G401.6 (cell line): Measurements from ENCODE around the gene FFAR4.

Source experiments
- FAIRE-seq: peaks from 2 replicates; lab custom pipeline; 2012; peaks lifted over from hg19 to GRCh38; lab: Jason Lieb, UNC

Gene FFAR4

DNA sequence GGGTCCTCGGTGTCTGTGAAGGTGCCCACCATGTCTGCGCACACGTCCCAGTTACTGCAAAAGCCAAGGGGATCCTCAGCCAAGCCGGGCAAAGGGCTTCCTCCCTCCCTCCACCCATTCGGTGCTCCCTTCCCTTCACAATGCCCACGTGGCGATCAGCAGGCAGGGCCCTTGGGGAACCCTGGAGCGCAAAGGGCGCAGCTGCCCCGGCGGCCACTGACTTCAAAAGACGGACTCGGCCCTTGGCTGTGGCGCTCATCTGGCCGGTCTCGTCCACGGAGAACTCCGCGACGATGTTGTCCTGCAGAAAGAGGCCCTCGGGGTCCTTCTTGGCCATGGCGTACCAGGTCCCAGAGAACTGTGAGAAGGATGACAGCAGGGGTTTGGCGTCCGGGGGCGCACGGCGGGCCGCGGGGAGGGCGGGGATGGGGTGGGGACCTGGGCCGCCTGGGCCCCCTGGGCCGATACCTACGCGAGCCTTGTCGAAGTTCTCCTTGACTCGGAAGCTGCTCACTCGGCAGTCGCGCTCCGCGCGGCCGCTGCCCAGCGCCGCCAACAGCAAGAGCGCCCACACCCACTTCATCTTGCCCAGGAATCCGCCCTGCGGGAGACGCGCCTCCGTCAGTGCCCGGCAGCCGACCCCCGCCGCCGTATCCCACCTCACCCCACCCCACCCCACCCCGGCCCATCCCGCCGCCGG is 34.1 kb downstream of the FFAR4 start:
- no peak for FAIRE-seq

DNA sequence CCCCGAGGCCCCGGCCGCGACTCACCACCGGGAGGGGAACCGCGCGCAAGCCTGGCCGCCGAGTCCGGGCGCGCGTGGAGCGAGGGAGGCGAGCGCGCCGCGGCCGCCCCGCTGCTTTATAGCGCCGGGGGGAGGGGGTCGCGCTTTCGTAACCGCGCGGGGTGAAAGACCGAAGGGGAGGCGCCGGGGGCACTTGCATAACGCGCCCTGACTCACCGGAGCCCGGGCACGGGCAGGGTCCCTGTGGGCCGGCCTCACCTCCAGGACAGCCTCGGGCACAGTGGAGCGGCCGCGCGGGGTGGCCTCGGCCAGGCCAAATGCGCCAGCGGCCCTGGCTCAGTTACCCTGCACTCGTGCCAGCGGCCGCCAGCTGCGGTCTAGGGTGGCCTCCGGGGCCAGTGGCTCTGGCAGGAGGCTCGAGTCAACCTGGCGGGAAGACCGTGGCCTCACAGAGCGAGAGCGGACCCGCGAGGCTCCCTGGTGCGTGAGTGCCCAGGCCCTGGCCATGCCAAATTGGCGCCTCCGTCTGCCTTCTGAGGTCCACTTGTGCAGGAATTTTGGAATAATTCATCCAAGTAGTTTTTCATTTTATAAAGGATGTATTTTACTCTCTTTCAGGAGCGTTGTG is 34.8 kb downstream of the FFAR4 start, which contains the start of gene RBP4:
Gene RBP4 (minus strand): TSS at position 90 of the 628 bp plus-strand sequence. CDS start 207 bp downstream, outside the sequence.
- FAIRE-seq, result no peak

DNA sequence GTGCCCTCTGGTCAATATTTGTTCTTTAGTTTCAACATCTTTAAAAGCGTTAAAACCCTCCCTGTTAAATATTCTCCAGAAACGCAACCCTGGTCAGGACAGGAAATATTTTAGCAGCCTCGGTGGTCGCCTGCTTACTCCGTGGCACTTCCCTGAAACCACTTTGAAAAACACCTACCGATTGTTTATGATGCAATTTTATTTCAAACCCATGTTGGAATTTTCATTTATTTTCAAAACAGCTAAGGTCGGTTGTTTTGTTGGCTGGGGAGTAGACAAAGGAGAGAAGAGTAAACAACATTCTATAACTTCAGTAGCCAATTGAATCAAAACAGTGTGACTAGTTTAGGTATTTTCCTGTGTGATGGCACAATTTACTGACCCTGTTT is 35.3 kb downstream of the FFAR4 start:
- FAIRE-seq, result no peak

DNA sequence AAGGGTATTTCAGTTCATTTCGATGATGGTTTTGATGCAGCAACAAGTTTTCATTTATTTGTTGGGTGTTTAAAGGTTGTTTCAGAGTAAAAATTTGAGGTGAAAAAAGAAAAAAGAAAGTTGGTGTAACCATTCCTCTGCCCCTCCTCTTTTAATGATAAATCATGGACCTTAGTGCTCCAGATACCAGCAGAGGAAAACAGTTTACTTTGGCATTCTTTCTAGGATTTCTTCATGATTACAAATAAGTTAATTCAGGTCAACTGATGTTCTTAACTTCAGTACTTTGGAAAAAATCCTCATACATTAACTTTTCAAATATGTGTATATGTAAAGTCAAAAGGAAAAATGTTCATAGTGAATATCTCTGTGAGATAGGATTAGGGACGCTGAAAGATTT is 36.6 kb downstream of the FFAR4 start:
- no peak for FAIRE-seq

DNA sequence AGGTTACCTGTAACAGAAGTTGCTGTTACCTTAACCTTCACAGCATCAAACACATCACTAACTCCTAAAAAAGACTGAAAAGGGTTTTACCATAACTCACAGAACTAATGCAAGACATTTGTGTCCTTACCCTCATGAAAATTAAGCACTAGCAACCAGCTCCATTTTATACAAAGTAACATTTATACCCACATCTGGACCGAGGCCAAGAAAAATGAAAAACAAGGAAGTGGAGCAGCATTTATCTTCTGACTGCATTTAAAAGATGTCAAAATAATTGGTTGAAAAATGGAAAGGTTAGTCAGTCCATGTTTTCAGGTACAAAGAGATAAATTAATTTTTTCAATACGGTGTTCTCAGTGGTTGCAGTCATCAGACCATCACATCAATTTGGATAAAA is 37.7 kb downstream of the FFAR4 start:
- no peak for FAIRE-seq

DNA sequence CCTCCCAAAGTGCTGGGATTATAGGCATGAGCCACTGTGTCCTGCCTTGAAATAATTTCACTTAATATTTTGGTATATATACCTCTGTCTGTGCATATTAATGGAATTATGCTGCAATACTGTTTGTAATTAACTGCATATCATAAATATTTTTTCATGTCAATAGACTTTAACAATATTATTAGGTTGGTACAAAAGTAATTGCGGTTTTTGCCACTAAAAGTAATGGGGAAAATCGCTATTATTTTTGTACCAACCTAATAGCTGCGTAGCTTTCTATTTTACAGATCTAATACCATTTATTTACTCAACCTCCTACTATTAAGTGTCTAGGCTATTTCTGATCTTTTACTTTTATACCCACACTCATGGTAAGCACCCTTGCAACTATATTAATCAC is 42.0 kb downstream of the FFAR4 start:
- no peak for FAIRE-seq

DNA sequence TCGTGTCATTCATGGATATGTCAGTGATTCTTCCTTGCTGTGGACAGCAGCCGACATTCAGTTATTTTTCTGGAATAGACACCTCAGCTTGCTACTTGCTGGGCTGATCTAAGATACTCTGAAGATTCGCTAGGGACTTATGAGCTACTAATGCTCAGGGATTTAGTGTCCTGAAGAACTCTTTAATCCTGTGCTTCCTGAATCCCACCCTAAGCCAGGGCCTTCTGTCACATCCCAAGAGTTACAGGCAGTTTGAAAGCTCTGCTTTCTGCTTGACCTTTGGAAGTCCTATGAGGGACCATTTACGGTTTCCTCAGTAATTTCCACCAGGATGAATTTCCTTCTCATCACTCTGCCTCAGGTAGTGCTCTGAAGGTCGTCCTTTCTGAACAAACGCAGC is 45.8 kb downstream of the FFAR4 start, which contains the start of gene PDE6C:
Gene PDE6C (plus strand): TSS at position 227 of the 400 bp plus-strand sequence. CDS start 189 bp downstream, outside the sequence.
- no peak for FAIRE-seq

DNA sequence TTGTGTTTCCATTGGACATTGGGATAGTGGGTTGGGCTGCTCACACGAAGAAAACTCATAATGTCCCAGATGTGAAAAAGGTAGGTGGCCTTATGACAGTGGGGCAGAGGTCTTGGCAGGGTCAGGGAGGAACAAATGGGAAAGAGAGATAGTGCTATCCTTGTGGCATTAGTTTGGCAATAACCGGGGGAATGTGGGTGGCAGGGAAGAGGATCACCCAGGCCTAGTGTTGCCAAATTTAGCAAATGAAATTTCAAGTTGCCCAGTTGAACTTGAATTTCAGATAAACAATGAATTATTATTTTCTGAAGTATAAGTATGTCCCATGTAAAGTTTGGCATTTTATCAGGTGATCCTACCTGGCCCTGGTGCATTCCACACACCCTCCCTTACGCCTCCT is 46.7 kb downstream of the FFAR4 start:
- no peak for FAIRE-seq

DNA sequence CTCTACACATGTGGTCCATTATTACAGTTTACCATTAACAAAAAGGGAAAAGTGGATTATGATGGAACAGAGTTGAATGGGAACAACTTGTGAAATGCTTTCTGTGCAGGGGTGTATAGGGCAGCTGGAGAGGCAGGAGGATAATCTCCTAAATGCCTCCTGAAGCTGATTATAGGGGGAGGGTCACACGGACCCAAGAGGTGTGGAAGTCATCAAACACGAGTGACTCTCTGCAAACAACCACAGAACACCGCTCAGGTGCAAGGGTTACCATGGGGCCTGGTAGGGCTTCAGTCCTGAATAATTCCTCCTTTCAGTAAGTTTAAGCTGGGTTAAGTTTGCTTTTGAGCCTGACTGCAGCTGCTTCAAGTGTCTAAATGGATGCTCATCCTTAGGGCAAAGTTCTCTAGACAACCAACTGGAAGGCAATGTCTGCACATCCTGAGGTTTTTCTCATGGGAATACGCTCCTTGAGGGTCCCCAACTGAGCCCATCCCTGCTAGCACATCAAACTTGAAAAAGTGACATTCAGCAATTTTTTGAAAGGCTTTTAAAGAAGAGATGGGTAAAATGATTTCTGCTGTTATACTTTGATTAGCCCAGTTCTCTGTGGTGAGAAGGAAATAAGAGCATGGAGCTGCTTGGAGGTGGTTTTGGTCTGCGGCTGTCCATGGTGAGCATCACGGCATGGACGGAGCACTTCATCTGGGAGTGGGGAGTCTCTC is 47.8 kb downstream of the FFAR4 start:
- no peak for FAIRE-seq

DNA sequence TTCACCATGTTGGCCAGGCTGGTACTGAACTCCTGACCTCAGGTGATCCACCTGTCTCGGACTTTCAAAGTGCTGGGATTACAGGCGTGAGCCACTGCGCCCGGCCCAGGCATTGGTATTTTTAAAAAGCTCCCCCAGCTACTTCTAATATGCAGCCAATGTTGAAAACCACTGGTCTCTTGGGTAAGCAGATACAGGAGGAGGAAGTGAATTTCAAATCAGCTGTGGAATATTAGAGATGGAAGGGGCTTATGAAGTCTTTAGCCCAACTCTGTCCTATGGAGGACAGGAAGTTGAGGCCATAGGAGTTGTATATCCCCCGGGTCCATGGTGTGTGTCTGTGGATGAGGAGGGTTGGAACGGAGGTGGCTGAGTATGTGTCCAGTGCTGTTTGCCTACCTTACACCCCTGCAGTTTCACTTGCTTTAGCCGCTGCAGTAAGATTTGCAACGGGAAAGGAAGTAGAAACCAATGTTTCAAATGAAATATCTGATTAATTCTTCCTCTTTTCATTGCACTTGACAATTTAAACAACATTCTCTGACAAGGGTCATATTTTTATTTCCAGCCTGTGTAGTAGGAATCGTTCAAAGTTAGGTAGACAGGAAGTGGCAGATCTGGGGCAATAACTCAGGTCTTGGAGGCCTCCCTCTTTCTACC is 49.2 kb downstream of the FFAR4 start:
- no peak for FAIRE-seq

DNA sequence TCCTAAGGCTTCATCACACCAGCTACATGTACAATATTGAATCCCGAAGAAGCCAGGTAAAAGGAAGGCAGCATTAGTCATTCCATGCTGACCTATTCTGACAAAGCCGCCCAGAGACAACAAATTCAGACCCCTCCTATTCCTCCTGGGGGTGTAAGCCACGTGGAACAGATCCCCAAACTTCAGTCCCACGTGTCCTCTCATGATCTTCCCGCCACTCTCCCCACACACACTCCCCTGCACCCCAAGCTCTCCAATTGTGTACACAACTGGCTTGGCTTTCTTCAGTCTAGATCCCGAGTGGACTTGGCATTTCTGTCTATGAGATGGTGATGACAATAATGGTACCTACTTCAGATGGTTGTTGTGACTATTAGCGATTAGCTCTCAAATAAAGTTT is 54.5 kb downstream of the FFAR4 start:
- FAIRE-seq, result no peak

DNA sequence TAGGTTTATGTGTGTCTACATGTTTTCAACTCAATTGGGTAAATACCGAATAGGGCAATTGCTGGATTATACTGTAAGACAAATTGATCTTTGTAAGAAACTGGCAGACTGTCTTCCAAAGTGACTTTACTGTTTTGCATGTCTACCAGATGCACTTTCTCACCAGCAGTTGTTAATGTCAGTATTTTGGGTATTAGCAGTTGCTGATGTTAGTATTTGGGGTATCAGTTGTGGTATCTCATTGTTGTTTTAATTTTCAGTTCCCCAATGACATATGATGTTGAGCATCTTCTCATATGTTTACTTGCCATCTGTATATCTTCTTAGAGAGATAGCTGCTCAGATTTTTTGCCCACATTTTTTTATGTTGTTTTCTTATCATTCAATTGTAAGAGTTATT is 56.5 kb downstream of the FFAR4 start:
- FAIRE-seq, result no peak

DNA sequence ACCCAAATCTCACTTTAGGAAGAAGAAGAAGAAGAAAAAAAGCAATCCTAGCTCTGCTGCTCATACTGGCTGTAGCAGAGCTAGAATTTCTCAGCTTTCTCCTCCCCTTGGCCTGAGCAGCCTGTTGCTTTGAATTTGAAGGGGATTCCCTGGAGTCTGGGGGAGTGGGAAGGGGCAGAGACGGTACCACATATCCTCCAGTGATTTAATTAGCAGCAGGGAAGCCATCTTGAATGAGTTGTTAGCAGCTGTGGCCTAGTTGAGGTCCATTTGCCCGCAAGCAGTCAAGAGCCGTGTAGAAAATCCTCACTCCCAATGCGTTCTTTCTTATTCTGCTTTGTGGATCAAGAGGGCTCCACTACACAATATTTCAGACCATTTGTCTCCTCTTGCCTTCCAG is 62.4 kb downstream of the FFAR4 start:
- no peak for FAIRE-seq

DNA sequence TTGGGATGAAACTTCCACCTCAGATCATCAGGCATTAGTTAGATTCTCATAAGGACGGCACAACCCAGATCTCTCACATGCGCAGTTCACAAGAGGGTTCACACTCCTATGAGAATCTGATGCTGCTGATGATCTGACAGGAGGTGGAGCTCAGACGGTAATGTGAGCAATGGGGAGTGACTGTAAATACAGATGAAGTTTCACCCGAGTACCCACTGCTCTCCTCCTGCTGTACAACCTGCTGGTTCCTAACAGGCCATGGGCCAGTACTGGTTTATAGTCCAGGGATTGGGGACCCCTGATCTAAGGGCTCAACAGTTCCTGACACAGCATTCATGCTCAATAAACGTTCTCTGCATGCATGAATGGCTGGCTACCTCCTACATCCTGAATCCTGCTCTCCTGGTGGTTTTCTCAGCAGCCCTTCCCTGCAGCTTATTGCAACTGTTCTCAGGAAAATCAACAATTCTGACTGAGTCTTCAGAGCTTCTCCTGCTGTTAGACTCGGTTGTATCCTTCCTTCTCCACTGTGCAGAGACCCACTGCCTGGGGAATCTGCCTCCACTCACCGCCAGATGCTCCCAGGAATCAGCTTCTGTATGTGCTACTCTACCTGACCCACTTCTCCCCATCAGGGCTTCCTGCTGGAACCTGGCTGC is 63.3 kb downstream of the FFAR4 start:
- FAIRE-seq, result no peak

DNA sequence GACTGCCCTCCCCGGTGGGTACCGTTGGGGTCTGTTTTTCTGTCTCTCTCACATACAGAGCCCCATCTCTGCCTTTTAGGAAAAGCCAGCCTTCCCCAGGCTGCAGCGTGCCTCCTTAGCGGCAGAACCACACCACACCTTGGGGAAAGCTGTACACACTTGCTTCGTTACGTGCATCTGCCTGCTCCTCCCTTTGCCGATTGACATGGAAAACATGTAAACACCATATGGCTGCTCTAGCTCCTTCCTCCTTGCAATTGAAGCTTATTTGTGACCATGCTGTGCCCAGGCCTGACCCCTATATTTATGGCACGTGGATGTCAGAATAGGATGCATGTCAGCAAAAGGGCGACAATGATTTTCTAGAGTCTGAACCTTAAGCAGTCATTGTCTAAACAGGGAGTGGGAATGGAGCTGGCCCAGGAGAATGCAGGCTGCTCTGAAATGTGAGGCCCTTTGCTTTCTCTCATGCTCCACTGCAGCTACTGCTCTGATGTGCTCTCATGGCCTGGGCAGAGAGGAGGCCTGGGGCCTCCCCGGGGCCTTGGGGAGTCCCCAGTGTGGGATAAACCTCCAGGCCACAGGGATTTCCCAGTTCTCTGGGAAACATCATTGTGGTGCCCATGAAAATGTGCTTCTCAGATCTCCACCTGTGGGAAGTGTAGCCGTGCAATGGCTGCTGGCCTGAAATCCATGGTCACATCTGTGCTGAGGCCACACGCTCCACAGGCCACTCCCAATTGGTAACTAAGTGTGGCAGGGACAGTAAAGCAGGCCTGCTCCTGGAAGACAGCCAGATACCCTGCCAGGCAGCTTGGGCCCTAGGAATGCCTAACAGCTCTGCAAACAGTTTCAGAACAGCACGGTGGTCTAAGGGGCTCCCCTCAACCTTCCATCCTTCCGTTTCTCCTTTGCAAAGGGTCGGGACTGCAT is 64.4 kb downstream of the FFAR4 start:
- no peak for FAIRE-seq
